DOHH2 (cell line): Measurements from ENCODE around the gene FAM193A.

Source experiments
- CTCF ChIP-seq: fragments of 200-600 bp; sonication (generic); IDR thresholded peaks from one replicate; pipeline ENCODE4 v1.5.1; 2014; ENCODE audit warnings: antibody characterized with exemption, mild to moderate bottlenecking, low read depth, low read length; ENCODE audit not compliant: poor library complexity, severe bottlenecking
- EZH2phosphoT487 ChIP-seq: fragments of 200-600 bp; sonication (generic); IDR thresholded peaks from 2 replicates; pipeline ENCODE4 v1.6.1; 2017; ENCODE audit warnings: borderline replicate concordance, mild to moderate bottlenecking, antibody characterized with exemption, low read length, moderate library complexity, mixed read lengths

GRCh38 chr4:2507259-2507658 is 29.2 kb upstream of the FAM193A start:
- TF ChIP-seq CTCF (no peak), EZH2phosphoT487 (no peak)
